HG03575 (cell line): ENCODE measurements around the gene CORT.
"Not testable (repeated sequence)": the region's sequence is repeated elsewhere in the genome, so short reads cannot be mapped to it uniquely, and the experiment has no call there.

ENCODE experiments used
- ATAC-seq: cut with Tn5 transposase; IDR thresholded peaks from one replicate; pipeline ENCODE4 v1.9.1; 2021; ENCODE audit not compliant: unreplicated experiment, insufficient number of reproducible peaks, low FRiP score; ENCODE audit errors: extremely low read depth

CORT gene

GRCh38 chr1:10472220-10473144 lies 22.7 kb downstream of the CORT start, which contains the start of gene DFFA:
DFFA (minus strand) TSS chr1:10472529; CDS start chr1:10472458, 71 bp downstream.
- no peak for ATAC-seq

GRCh38 chr1:10473145-10473765 lies 23.4 kb downstream of the CORT start:
- ATAC-seq: no peak

GRCh38 chr1:10474309-10474612 lies 24.4 kb downstream of the CORT start:
- ATAC-seq: not testable (repeated sequence)

- no peak for ATAC-seq
Observed at GRCh38 chr1:10474613-10475507, 25.0 kb downstream of the CORT start, which contains the start of gene PEX14. PEX14 (plus strand) TSS chr1:10474950; CDS start chr1:10474967, 17 bp downstream.

GRCh38 chr1:10475510-10475909 lies 25.7 kb downstream of the CORT start:
- ATAC-seq: no peak

- ATAC-seq: no peak
Observed at GRCh38 chr1:10479296-10479695, 29.5 kb downstream of the CORT start.

GRCh38 chr1:10480614-10481013 lies 30.8 kb downstream of the CORT start:
- ATAC-seq: no peak

GRCh38 chr1:10484521-10484920 lies 34.7 kb downstream of the CORT start:
- no peak for ATAC-seq

GRCh38 chr1:10489291-10490055 lies 39.6 kb downstream of the CORT start:
- ATAC-seq: no peak

- ATAC-seq: no peak
Observed at GRCh38 chr1:10490286-10490970, 40.6 kb downstream of the CORT start.

- ATAC-seq: no peak
Observed at GRCh38 chr1:10494418-10494753, 44.6 kb downstream of the CORT start.

- no peak for ATAC-seq
Observed at GRCh38 chr1:10494754-10495474, 45.1 kb downstream of the CORT start.

GRCh38 chr1:10495475-10495817 lies 45.6 kb downstream of the CORT start:
- no peak for ATAC-seq

- no peak for ATAC-seq
Observed at GRCh38 chr1:10495952-10496351, 46.1 kb downstream of the CORT start.

- no peak for ATAC-seq
Observed at GRCh38 chr1:10497109-10497508, 47.3 kb downstream of the CORT start.

GRCh38 chr1:10498231-10498630 lies 48.4 kb downstream of the CORT start:
- ATAC-seq: no peak
